HL-60 (cell line): ENCODE data around the gene FBXO42.

Source experiments
- GABPA ChIP-seq: IDR thresholded peaks from 2 replicates; pipeline ENCODE4 v1.6.1; 2012; ENCODE audit warnings: low read depth
- POLR2AphosphoS5 ChIP-seq: IDR thresholded peaks from 2 replicates; pipeline ENCODE4 v1.6.1; 2012; ENCODE audit warnings: low read depth
- REST ChIP-seq: IDR thresholded peaks from 2 replicates; pipeline ENCODE4 v1.6.1; 2012; ENCODE audit warnings: low read depth; ENCODE audit not compliant: insufficient replicate concordance
- TF ChIP-seq, protein P1 (sequence below): IDR thresholded peaks from one replicate; pipeline ENCODE4 v1.5.1; 2011; ENCODE audit warnings: low read length, control low read depth, inconsistent platforms; ENCODE audit not compliant: insufficient read depth

DNA sequence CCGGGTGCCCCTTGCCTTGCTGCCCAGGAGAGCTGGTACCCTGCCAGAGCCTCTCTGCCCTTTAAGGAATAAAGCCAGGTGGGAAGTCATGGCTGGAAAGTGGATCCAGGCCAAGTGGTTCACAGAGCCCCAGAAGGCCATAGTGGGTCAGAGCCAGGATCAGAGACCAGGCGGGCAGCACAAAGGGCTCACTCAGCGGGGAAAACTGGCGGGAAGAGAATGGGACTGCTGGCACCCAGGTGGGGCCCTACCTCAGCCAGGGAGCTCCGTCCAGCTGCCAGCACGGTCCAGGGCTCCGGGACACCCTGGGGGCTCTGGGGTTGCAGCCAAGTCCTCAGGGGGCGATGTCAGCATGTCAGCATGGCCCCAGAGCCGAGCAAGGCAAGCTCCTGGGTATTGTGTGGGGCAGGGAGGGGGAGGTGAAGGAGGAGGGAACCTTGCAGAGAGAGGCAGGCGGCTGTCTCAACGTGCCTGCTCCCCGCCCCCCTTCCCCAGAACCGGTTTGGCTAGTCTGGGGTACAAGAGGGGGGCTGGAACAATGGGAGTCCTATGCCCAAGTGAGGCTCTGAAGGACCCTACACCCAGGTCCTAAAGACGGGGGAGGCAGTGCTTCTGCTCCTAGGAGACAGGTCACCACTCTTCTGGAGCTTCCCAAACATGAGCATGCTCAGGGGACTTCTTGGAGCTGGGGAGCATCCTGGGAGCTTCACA is 139.9 kb downstream of the FBXO42 start, which contains the start of gene ARHGEF19:
- TF ChIP-seq, protein P1, sequence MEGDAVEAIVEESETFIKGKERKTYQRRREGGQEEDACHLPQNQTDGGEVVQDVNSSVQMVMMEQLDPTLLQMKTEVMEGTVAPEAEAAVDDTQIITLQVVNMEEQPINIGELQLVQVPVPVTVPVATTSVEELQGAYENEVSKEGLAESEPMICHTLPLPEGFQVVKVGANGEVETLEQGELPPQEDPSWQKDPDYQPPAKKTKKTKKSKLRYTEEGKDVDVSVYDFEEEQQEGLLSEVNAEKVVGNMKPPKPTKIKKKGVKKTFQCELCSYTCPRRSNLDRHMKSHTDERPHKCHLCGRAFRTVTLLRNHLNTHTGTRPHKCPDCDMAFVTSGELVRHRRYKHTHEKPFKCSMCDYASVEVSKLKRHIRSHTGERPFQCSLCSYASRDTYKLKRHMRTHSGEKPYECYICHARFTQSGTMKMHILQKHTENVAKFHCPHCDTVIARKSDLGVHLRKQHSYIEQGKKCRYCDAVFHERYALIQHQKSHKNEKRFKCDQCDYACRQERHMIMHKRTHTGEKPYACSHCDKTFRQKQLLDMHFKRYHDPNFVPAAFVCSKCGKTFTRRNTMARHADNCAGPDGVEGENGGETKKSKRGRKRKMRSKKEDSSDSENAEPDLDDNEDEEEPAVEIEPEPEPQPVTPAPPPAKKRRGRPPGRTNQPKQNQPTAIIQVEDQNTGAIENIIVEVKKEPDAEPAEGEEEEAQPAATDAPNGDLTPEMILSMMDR = no peak
- TF ChIP-seq GABPA = no peak
- TF ChIP-seq POLR2AphosphoS5 = no peak
- no peak for TF ChIP-seq REST
